ENCODE measurements around the gene ZBTB45. TPM values are rescaled to one million over a fixed set of nuclear protein-coding genes. Genes with fewer than 3 reads are reported as not detected.

The ZBTB45 gene
- total RNA-seq, 1 donor from 2014 or later = 17.2 TPM

GRCh38 chr19:58550362-58551122 lies 30.9 kb upstream of the ZBTB45 start:
- Mint-ChIP-seq H3K9me3 (ENCODE audit: unreplicated experiment) (no peaks in the 10 kb centered on the region), H3K4me1 (ENCODE audit: unreplicated experiment) (peaks cover 34% of the 10 kb centered on the region), H3K27ac (ENCODE audit: unreplicated experiment) (no peak overlapping the region), H3K4me3 (ENCODE audit: unreplicated experiment) (no peak overlapping the region), H3K36me3 (ENCODE audit: unreplicated experiment) (peaks cover 41% of the 10 kb centered on the region), H3K27me3 (ENCODE audit: unreplicated experiment) (no peaks in the 10 kb centered on the region)
- no peak for TF ChIP-seq CTCF (IDR thresholded peaks at IDR 0.05)
- DNase-seq (ENCODE audit: extremely low spot score, unreplicated experiment) = no peak

- H3K36me3 Mint-ChIP-seq (ENCODE audit: unreplicated experiment) = peaks cover 35% of the 10 kb centered on the region
- no peak for DNase-seq (ENCODE audit: extremely low spot score, unreplicated experiment)
- TF ChIP-seq CTCF (IDR thresholded peaks at IDR 0.05) = no peak
- no peak overlapping the region for H3K27ac Mint-ChIP-seq (ENCODE audit: unreplicated experiment)
- H3K27me3 Mint-ChIP-seq (ENCODE audit: unreplicated experiment) = no peaks in the 10 kb centered on the region
- H3K4me3 Mint-ChIP-seq (ENCODE audit: unreplicated experiment) = no peak overlapping the region
- no peaks in the 10 kb centered on the region for H3K9me3 Mint-ChIP-seq (ENCODE audit: unreplicated experiment)
- peaks cover 31% of the 10 kb centered on the region for H3K4me1 Mint-ChIP-seq (ENCODE audit: unreplicated experiment)
Measured at GRCh38 chr19:58549664-58550361, 30.2 kb upstream of the ZBTB45 start.

- no peaks in the 10 kb centered on the region for H3K9me3 Mint-ChIP-seq (ENCODE audit: unreplicated experiment)
- DNase-seq (ENCODE audit: extremely low spot score, unreplicated experiment) = no peak
- H3K27me3 Mint-ChIP-seq (ENCODE audit: unreplicated experiment) = no peaks in the 10 kb centered on the region
- TF ChIP-seq CTCF (IDR thresholded peaks at IDR 0.05) = no peak
- no peak overlapping the region for H3K4me3 Mint-ChIP-seq (ENCODE audit: unreplicated experiment)
- peaks cover 35% of the 10 kb centered on the region for H3K36me3 Mint-ChIP-seq (ENCODE audit: unreplicated experiment)
- peaks cover 24% of the 10 kb centered on the region for H3K4me1 Mint-ChIP-seq (ENCODE audit: unreplicated experiment)
- H3K27ac Mint-ChIP-seq (ENCODE audit: unreplicated experiment) = no peak overlapping the region
Measured at GRCh38 chr19:58548859-58549663, 29.5 kb upstream of the ZBTB45 start.

- Mint-ChIP-seq H3K9me3 (ENCODE audit: unreplicated experiment) (no peaks in the 10 kb centered on the region), H3K27ac (ENCODE audit: unreplicated experiment) (no peak overlapping the region), H3K4me3 (ENCODE audit: unreplicated experiment) (no peak overlapping the region), H3K36me3 (ENCODE audit: unreplicated experiment) (peaks cover 30% of the 10 kb centered on the region), H3K4me1 (ENCODE audit: unreplicated experiment) (peaks cover 23% of the 10 kb centered on the region), H3K27me3 (ENCODE audit: unreplicated experiment) (no peaks in the 10 kb centered on the region)
- DNase-seq (ENCODE audit: extremely low spot score, unreplicated experiment) = no peak
- TF ChIP-seq CTCF (IDR thresholded peaks at IDR 0.05) = no peak
Measured at GRCh38 chr19:58547323-58548312, 28.0 kb upstream of the ZBTB45 start.

Data from osteocyte (in vitro differentiated cells).